GDM1 (cell line): ENCODE results near the gene TINCR.
"Not testable (repeated sequence)": the region's sequence is repeated elsewhere in the genome, so short reads cannot be mapped to it uniquely, and the experiment has no call there.

Experiments used
- DNase-seq: peaks from one replicate; lab custom pipeline; 2025; lab: John Stamatoyannopoulos, UW

TINCR gene

GRCh38 chr19:5558101-5558621, 9.6 kb downstream of the TINCR start:
- no peak for DNase-seq

- no peak for DNase-seq
Observed at GRCh38 chr19:5557691-5558090, 10.1 kb downstream of the TINCR start.

- DNase-seq, result no peak
Observed at GRCh38 chr19:5554828-5555227, 12.9 kb downstream of the TINCR start.

GRCh38 chr19:5553892-5554291, 13.9 kb downstream of the TINCR start:
- no peak for DNase-seq

GRCh38 chr19:5547881-5548280, 19.9 kb downstream of the TINCR start:
- no peak for DNase-seq

GRCh38 chr19:5545984-5546383, 21.8 kb downstream of the TINCR start:
- no peak for DNase-seq

GRCh38 chr19:5545051-5545450, 22.7 kb downstream of the TINCR start:
- no peak for DNase-seq

GRCh38 chr19:5542665-5543064, 25.1 kb downstream of the TINCR start:
- no peak for DNase-seq

GRCh38 chr19:5541456-5541855, 26.3 kb downstream of the TINCR start:
- no peak for DNase-seq

GRCh38 chr19:5540208-5540607, 27.5 kb downstream of the TINCR start:
- DNase-seq, result no peak

- no peak for DNase-seq
Observed at GRCh38 chr19:5537870-5538269, 29.9 kb downstream of the TINCR start.

GRCh38 chr19:5536982-5537579, 30.7 kb downstream of the TINCR start:
- DNase-seq, result not testable (repeated sequence)

GRCh38 chr19:5536337-5536894, 31.3 kb downstream of the TINCR start:
- DNase-seq, result no peak

- no peak for DNase-seq
Observed at GRCh38 chr19:5534787-5535586, 32.8 kb downstream of the TINCR start.

- DNase-seq, result no peak
Observed at GRCh38 chr19:5533257-5533656, 34.5 kb downstream of the TINCR start.

- no peak for DNase-seq
Observed at GRCh38 chr19:5530701-5531100, 37.1 kb downstream of the TINCR start.

GRCh38 chr19:5526691-5527090, 41.1 kb downstream of the TINCR start:
- no peak for DNase-seq

GRCh38 chr19:5524081-5524480, 43.7 kb downstream of the TINCR start:
- DNase-seq, result no peak

GRCh38 chr19:5522106-5522505, 45.6 kb downstream of the TINCR start:
- DNase-seq, result no peak

GRCh38 chr19:5520501-5520900, 47.3 kb downstream of the TINCR start:
- DNase-seq, result no peak

GRCh38 chr19:5519076-5519475, 48.7 kb downstream of the TINCR start:
- no peak for DNase-seq

GRCh38 chr19:5515737-5516136, 52.0 kb downstream of the TINCR start:
- no peak for DNase-seq

GRCh38 chr19:5514001-5514400, 53.8 kb downstream of the TINCR start:
- DNase-seq, result no peak
